Smooth muscle cell of the brain vasculature (primary cell): Measurements from ENCODE around the gene PHYHIPL.

Experiments
- DNase-seq: peaks from one replicate; pipeline ENCODE4 v3.0.0-alpha.2; 2012; ENCODE audit warnings: low read depth, low spot score

The PHYHIPL gene

DNA sequence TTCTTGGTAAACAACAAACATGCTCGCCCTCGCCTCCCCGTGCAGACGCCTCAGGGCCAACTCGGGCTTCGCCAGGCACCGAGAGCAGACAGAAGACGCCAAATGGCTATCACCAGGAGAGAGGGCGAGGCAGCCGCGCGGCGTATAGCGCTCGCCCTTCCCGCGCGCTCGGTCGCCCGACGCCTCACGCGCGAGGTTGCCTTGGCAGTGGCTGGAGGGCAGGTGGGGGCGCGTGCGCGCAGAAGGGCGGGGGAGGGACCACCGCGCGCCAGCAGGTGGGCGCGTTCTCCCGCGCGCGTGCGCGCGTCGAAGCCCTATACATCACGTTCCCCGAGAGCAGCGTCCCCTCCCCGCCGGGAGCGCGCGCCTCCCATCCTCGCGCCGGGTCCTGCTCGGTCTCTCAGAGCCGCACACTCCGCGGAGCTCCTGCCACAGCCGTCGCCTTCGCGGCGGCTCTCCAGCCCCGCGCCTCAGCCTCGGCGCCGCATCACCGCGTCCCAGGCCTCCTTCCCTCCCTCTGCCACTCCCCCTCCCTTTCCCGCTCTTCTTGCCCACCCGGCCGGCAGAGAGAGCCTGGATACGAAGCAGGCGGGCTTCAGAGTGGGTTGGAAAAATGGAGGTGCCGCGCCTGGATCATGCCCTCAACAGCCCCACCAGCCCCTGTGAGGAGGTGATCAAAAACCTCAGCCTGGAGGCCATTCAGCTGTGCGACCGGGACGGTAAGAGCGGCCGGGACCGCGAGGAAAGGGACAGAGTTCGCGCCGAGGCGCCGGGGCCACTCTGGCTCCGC is at the start of gene PHYHIPL:
Gene PHYHIPL (plus strand): TSS at position 403 of the 790 bp plus-strand sequence. CDS start 211 bp downstream, at position 614.
- no peak for DNase-seq

DNA sequence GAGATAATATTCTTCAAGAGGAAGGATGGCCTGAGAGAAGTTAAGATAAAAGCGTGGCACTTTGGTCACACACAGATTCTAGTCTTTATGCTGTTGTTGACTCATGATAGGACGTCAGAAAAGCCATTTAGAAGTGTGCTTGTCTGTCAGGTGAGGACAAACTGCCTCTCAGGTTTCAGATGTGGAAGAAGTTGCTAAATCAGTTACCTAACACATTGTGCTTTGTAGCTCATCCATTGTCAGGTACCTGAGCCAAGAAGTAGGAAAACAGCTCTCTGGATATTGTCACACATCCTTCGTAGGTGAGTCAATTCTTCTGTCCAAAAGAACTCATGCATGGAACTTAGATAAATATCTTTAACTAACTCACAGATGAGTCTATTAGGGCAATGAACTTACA is 49.5 kb upstream of the PHYHIPL start:
- no peak for DNase-seq

DNA sequence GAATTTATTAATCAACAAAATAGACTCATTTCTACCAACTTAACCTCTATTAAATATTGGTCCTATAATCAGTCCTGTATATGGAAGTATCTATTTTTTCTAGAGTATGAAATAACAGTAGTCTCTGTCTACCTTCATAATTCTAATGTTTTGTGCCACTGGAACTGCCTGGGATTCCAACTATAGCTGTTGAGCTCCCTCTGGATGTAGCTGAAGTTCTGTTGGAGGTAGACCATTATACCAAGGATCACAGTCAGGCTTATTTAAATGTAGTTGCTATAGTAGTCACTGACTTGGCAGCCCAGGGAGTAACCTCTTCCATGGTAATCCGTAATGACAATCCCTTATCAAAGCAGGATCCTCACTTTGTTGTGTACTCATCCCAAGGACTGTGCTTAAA is 48.5 kb upstream of the PHYHIPL start:
- DNase-seq, result no peak

DNA sequence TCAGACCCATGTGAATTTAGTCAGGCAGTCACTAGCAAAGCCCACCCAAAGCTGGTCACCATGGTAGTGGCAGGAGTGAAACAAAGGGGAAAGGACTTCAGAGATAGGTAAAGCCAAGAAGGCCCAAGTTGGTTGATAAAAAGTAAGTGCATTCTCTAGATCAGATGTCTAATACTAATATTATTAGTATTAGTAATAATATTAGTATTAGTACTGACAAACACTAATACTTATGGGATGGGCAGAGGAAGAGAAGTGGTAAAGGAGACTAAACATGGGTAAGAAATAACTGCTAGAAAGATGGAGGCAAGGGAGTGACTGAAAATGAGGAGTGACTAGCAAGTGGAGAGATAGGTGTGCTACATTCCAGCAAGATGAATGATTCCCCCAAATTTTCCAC is 46.6 kb upstream of the PHYHIPL start:
- DNase-seq, result no peak

DNA sequence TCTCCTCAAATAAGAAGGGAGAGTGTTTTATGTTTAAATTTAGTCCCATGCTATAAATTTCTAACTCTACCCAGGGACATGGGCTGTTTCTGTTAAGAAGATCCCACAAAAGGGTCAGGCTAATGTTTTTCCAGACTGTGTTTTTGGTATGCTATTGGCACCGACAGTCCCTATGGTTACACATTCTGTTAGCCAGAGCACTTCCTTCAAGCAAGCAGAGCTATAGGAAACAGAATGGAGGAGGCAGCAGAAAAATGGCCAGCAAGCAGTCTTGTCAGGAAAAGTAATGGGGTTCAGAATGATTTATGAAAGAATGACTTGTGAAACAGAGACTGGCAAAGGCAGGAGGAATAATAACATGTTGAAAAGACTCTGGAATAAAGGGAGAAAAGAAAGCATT is 44.8 kb upstream of the PHYHIPL start:
- DNase-seq, result no peak

DNA sequence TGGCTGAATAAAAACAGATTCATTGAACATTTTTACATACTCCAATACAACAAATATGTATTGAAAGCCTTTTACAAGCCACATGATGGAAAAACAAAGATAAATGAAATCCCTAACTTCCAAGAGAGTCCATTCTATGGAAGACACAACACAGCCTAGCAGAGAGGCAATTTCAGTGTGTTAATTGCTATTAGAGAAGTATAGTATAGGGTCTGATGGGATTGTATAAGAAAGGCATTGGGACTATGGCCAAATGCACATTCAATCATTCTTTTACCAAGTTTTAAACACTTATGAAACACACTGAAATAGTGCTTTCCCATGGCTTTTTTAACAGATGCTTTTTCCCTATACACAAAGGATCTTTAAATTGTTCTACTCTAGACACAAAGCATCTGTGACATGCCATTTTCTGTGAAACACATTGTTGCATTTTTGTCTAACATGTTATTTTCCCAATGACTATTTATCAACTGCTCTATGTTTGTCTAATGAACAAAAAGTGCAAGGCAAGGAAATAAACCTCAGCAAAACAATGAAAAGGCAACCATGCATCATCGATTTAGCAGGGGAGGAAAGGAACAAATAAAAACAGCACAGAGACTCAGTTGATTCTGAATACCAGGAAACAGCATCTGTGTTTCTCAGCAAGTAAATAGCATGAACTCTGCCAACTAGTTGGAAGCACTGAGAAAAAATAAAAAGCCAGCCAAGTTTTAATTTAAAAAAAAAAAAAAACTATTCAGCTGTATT is 42.4 kb upstream of the PHYHIPL start:
- no peak for DNase-seq

DNA sequence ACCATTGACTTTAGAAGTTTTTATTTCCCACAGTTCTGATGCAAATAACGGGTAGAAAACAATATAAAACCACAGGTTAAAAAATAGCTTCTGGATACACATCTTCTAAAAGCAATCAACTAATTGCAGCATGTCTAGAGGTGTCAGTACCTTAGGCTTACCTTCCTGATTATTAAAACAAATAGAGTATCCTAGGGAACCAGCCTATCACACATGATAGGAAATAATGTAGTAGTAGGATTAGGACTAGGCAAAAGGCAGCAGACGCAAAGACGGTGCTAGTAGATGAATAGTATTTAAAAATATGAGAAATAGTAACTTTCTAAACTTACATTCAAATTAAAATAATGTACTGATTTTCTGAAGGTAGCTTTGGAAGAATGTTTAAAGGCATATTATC is 41.7 kb upstream of the PHYHIPL start:
- DNase-seq, result no peak

DNA sequence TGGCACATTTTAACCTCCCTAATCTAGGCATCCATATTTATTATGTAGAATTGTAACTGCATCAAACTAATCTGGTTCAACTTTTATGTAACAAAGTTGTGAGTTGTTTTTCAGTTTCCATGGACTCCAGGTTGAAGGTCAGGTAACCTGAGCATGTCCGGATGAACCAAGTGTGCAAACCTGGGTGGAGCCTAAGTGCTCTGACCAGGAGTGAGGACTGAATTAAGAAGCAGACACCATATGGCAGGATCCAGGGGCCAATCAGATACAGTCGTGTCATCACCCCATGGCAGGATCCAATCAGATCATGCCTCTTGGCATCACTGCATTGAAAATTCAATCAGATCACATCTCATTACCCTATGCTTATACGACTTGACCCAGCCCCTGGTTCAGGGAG is 41.2 kb upstream of the PHYHIPL start:
- no peak for DNase-seq

DNA sequence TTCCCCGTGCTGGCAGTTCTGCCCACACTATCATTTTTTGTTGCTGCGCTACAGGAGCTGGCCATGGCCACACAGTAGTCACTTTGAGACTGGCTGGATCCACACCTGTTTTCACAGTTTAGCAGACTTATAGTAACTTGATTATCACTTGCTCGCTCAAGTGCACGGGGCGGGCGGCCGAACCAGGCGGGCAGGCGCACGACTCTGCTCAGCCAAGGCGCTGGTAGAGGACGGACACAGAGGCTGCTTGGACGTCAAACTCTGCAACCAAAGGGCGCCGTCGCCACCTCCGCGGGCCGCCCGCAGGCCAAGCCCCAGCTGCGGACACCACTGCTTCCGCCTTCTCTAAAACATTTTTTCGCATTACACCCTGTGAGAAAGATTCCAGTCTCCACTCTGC is 38.4 kb upstream of the PHYHIPL start:
- DNase-seq, result no peak

DNA sequence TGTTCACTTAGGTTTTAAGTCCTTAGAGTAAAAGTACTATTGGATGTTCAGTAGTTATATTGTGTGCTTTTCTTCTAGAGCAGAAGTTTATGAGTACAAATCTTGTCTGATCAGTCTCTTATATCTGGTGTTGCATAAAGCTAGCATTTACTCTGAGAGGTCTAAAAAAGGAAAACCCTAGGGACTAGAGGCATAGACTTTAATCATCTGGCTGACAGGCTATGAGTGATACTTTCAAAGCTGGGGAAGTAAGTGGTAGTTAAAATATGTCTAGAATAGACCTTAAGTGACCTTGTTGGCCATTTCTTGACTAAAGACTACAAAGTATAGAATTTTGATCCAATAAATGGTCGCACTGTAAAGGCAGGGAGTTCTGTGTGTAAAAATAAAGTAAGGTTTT is 32.9 kb upstream of the PHYHIPL start:
- DNase-seq, result no peak

DNA sequence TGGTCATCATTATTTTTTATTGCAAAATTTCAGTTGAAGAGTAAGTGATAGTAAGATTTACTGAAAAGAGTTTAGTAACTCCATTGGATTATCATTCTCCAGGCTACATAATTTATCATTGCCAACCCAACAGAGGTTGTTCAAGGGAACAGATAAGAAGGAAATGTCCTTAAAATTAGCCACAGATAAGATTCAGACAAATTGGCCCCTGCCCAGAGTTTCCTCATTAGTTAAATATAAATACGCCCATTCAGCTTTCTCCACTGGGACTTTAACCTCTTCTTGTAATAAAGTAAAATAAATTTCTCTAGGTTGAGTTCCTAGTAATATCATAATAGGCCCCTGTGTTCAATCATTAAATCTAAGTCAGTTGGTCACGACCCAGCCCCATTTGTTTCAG is 27.7 kb upstream of the PHYHIPL start:
- DNase-seq, result no peak

DNA sequence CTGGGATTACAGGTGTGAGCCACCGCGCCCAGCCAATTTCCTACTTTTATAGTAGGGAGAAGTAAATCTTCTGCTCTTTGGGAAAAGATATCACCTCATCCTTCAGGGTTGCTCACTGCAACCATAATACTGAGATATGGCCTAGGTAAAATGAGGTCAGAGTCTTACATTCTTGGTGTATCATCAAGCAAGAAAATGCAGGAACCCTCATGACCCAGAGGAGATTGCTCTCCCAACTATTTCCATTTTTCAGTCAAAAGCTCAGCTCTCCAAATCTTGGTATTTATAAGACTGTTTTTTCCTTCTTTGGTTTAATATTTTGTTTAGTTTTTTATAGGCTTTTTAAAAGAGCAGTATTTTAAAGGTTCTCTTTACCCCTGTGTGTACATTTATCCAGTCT is 20.9 kb upstream of the PHYHIPL start:
- DNase-seq, result no peak

DNA sequence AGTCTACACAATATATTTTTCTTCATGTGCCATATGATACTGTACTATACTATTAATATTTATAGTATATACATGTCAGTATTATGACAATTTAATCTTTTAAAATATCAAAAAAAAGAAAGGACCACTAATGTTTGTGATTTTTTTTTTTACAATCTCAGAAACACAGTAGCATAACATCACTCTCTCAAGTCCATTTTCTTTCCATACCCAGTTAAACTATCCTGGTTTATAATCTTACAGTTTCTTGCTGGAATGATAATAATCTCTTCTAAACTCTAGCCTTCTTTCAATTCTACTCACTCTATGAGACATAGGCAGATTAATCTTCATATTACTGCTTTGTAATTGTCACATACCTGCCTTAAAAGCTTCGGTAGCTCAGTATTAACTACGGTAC is 8.9 kb upstream of the PHYHIPL start:
- DNase-seq, result no peak

DNA sequence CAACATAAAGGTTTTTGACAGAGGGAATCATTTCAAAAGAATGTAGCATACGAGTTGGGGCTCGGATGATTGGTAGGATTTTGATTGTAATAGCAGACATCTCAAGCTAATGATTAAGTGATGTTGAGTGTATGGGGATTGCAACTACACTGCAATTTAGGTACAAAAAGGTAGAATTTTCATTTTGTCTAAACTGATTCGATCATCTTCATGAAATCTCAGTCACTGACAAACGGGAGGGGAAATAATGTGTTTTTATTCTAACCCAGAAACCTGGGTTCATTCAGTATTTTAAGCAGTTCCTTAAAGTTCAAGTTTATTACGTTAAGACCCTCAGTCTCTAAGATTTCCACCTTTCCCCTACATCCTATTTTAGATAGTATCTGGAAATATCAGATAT is 3.9 kb upstream of the PHYHIPL start:
- no peak for DNase-seq

DNA sequence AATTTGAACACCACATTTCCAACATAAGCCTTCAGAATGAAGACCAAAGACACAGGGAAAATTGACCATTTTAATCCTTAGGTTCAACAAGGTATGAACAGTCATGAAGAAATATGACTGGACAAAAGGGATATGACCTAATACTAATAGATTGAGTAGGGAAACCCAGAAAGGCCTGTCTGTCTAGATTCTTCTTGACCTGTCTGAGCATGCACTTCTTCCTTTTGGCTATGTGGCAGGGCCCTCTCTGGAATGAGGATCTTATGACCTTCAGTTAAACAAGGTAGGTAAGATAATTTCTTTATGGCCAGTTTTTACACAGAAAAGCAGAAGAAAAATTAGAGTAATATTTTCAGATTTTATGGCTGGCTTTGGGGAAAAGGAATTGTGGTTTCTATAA is 3.0 kb upstream of the PHYHIPL start:
- DNase-seq, result no peak

DNA sequence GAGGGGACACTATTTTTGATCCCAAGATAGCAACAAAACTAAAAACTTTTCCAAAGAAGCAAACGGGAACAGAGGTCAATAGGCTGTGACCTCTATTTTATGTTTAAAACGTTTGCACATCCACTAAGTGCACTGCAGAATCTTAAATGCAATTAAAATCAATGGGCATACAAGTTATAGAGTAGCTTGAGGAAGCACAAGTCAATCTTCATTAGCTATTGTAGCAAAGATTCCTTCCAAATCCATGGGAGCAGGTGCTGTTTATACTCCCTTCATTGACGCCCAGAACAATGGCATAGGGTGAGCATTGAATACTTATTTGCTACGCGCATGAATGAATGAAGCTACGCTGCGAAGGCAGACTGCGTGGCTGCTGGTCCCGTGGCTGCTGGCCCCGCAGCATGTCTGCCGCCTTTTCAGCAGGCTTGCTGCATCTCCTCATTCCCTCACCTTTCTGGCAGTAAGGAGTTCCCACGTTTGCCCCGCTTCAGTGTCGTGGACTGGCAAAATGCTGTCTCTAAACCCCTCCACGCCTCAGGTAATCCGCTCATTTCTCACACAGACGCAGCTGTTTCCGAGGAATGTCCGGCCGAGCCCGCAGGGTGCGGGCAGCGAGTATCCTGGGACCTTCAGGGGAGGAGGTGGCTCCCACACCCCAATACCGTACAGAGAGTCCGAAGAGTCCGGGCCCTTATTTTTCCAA is 754 bp upstream of the PHYHIPL start:
- no peak for DNase-seq

DNA sequence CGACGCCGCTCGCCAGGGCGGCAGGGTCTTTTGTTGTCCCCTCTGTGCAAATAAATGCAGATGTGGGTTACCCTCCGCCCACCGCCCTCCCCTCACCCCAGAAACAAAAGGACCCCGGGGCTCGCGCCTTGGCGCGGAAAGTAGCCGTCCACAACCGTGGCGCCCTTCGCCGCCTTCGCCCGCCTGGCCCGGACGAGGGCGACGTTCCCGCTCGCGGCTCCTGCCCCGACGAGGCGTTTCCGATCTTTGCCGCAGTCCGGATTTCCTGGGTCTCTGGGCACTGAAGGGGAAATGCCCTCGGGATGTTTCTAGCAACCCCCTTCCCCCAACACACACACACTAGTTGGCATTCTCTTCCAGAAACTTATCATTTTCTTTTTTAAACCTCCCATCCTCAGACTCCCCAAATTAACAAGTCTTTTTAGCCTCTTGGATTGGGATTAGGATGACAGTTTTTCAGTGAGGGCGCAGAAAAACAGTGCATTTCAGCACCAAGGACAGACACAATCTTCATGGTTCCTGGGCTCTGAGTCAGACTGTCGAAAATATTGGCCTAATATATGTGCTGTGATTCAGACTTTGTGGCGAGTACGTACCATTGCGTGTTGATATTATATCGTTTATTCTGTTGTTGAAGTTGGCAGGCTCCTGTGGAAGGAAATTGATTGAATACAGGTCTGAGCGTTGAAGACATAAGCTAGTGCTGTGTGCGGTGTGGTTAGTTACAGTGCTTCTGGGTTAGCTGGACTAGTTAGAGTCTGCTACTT is 771 bp downstream of the PHYHIPL start:
- peak; percentile 51 for DNase-seq

DNA sequence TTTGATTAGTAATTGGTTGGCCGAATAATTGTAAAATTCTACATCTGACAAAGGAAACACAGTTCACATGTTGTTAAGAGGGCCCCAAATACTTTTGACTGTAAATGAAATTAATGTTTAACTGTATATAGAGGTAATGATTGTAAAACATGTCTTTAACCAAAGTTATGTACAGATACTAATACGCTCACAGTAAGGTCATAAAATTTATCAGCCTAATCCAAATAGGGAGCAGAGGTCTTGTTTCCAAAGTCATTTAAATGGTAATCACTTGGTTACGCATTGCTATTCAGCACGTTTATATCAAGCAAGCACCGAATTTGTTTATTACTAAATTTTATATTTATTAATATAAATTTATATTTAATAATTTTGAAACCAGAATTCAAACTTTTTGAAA is 1.4 kb downstream of the PHYHIPL start:
- DNase-seq, result no peak

DNA sequence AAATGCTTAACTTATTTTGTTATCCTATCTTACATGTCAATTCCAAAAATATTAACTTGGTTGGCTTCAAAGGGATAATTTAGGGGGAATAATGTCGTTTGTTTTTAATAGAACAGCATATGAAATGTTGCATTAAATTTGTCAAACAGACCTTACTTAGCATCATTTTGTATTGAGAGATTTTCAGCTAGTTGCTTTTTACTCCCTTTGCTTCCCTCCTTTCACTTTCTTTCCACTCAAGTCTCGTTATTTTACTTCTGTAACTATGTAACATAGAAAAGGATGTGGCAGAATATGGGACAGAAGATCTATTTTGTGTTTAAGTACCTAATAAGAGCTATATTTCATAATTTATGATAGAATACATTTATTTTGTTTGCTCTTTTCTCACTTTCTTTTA is 2.6 kb downstream of the PHYHIPL start:
- DNase-seq, result no peak

DNA sequence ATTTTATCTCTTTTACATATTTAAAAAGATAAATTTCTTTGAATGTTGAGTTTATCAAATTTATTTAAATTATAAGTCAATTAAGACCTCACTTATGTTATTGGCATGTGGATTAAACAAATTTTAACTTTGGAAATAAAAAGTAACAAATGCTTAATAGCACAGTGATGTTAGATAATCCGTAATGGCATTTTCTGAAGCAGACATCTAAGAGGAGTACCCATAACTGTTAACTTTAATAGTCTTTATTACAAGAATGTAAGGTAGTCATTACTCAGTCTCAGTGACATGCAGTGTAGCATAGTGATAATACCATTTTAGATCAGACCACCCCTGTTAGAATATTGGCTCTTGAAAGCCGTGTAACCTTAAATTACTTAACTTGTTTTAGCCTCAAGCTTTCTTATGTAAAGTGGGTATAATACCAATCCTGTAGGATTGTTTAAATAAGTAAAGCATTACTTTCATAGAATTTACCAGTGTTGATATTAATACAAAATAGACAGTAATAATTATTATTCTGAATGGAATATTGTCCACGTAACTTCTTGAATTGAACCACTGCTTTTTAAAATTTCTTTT is 4.3 kb downstream of the PHYHIPL start:
- DNase-seq, result no peak

DNA sequence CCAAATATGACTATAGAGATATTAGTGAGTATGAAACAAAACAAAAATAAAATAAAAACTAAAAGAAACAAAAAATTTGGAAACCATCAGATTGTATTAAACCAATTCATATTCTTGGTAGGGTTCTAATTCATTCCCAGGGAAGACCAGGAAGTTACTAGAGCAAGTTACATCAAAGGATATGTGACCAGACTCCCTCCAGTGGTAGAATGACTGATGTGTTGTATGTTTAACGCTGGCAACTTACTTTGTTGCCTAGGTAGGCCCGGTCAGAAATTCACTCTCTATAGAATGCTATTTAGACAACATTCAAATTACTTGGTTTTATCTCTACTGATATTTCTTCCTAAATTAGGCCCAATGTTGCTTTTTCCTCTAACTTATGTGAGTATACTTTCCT is 5.2 kb downstream of the PHYHIPL start:
- peak; percentile 32 for DNase-seq

DNA sequence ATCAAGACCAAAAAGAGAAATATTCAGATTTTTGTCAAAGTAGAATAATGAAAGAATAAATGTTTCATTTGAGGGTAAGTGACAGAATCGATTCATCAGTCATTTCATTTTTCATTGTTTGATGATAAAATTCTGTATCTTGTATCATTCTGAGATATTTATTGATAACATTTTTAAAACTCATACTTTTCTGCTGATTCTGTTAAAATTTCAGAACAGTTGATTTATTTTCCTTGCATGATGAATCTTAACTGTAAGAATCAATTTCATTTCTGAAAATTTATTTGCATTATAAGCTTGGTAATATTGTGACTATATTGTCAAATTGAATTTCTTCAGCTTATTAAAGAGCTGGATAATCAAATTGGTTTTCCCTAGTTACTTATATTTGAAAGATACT is 13.9 kb downstream of the PHYHIPL start:
- DNase-seq, result no peak
